ENCODE results near the gene ZNF773. TPM values are rescaled to one million over a fixed set of nuclear protein-coding genes. Genes with fewer than 3 reads are reported as not detected.

Gene ZNF773
- total RNA-seq, 2 donors from 2014 or later, result 5.7 to 7.2 TPM

DNA sequence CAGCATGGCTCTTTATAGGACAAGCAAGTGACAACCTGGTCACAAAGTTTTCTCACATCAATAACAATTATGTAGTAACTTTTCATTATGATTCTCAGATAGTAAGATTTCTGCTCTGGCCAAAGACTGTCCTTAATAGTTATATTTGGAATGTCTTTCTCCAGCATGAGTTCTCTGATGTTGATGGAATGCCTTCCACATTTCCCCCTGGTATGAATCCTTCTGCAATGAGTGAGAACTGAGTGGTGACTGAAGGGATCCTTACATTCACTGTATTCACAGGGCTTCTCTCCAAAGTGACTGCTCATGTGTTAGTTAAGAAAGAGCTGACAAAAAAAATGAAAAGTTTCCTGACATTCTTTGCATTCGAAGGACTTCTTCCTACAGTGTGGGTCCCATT lies 46.8 kb downstream of the ZNF773 start:
- intact Hi-C loops (cut with DNase I), result no loop called here

DNA sequence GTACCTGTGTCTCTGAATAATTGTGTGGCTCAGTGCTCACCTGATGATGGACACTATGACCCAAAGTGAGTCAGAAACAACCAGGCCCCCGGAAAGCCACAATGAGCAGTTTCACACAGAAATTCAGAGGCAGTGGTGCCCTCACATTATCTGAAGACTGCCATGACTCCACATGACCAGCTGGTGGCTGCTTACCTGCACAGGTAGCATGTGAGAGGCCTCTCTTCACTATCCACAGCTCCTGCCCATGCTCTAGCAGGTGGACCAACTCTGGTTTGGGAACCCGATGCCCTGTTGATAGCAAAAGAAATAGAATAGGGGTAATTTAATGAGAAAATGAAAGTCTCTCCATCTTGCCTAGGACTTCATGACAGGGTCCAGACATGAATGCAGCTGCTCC lies 52.7 kb downstream of the ZNF773 start:
- intact Hi-C loops (cut with DNase I), result no loop called here
- DNase-seq (ENCODE audit: low spot score), result no peak

More for the DNA sequence above, 46.8 kb downstream of the ZNF773 start:
- DNase-seq (ENCODE audit: low spot score), result no peak

DNA sequence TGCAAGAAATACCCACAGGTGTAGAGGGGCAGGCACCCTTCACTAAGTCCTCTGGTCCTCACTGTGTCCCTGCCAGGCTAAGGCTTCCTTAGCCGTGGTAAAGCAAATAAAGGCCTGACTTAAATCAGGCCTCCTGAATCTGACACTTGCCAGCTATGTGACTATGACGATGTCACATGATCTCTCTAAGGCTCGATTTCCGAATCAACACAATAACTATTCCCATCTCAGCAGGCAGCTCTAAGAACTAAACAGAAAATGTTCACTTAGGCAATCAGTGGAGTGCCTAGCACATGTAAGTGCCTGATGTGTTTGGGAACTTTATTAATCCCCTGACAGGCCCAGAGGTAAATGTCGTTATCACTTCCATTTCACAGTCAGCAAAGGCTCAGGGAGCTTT lies 57.9 kb downstream of the ZNF773 start:
- intact Hi-C loops (cut with DNase I), result no loop called here
- DNase-seq (ENCODE audit: low spot score), result no peak

Other genes starting within 250 kb of the ZNF773 start
- gene ZNF460, start 219.5 kb upstream of the ZNF773 start, total RNA-seq, result 10 to 100 TPM; 46.6 to 49.7 TPM
- 1 to 10 TPM; 5.0 to 6.8 TPM for gene ZNF543, start 179.5 kb upstream of the ZNF773 start, total RNA-seq
- 1 to 10 TPM; 8.3 to 9.4 TPM for gene ZNF304, start 148.7 kb upstream of the ZNF773 start, total RNA-seq
- 1 to 10 TPM; 7.5 to 9.2 TPM for gene TRAPPC2B, start 136.4 kb upstream of the ZNF773 start, total RNA-seq
- 1 to 10 TPM; 2.4 to 3.5 TPM for gene ZNF547, start 136.4 kb upstream of the ZNF773 start, total RNA-seq
- gene ZNF548, start 110.1 kb upstream of the ZNF773 start, total RNA-seq, result 10 to 100 TPM; 16.4 to 18.7 TPM
- gene ZNF17, start 88.8 kb upstream of the ZNF773 start, total RNA-seq, result 10 to 100 TPM; 10.9 to 11.4 TPM
- gene ZNF749, start 64.6 kb upstream of the ZNF773 start, total RNA-seq, result 10 to 100 TPM in 1 of 2 donors, 1 to 10 TPM in 1; 7.1 to 10.2 TPM
- gene VN1R1, start 42.8 kb upstream of the ZNF773 start, total RNA-seq, result 1 to 10 TPM in 1 of 2 donors, under 1 TPM in 1; 0.88 to 1.2 TPM
- 1 to 10 TPM; 6.3 to 8.1 TPM for gene ZNF772, start 22.4 kb upstream of the ZNF773 start, total RNA-seq
- 1 to 10 TPM; 8.2 to 8.3 TPM for gene ZNF419, start 12.2 kb upstream of the ZNF773 start, total RNA-seq
- 1 to 10 TPM; 4.3 to 6.1 TPM for gene ZNF549, start 27.4 kb downstream of the ZNF773 start, total RNA-seq
- 1 to 10 TPM; 3.7 to 4.5 TPM for gene ZNF550, start 59.9 kb downstream of the ZNF773 start, total RNA-seq
- gene ZNF416, start 79.0 kb downstream of the ZNF773 start, total RNA-seq, result 1 to 10 TPM; 3.9 to 5.3 TPM
- 1 to 10 TPM; 4.5 to 5.0 TPM for gene ZIK1, start 84.2 kb downstream of the ZNF773 start, total RNA-seq
- gene ZNF530, start 99.9 kb downstream of the ZNF773 start, total RNA-seq, result 1 to 10 TPM; 1.6 to 2.4 TPM
- gene ZNF134, start 114.3 kb downstream of the ZNF773 start, total RNA-seq, result 10 to 100 TPM; 14.9 to 18.0 TPM
- 1 to 10 TPM; 6.9 to 8.0 TPM for gene ZNF211, start 133.2 kb downstream of the ZNF773 start, total RNA-seq
- under 1 TPM in 1 of 2 donors, not detected in 1; 0.10 TPM for gene ZSCAN4, start 169.0 kb downstream of the ZNF773 start, total RNA-seq
- 1 to 10 TPM; 4.8 to 7.7 TPM for gene ZNF551, start 182.0 kb downstream of the ZNF773 start, total RNA-seq
- gene ZNF154, start 209.3 kb downstream of the ZNF773 start, total RNA-seq, result 1 to 10 TPM; 3.7 to 5.9 TPM
- gene ZNF671, start 227.7 kb downstream of the ZNF773 start, total RNA-seq, result 1 to 10 TPM; 5.5 to 6.5 TPM
- gene ZNF776, start 246.9 kb downstream of the ZNF773 start, total RNA-seq, result 10 to 100 TPM in 1 of 2 donors, 1 to 10 TPM in 1; 9.4 to 11.1 TPM

All from posterior vena cava (tissue), 2 donors.